Right cardiac atrium (tissue), 5 donors: ENCODE measurements around the gene PTPRG. TPM values are rescaled to one million over a fixed set of nuclear protein-coding genes. Genes with fewer than 3 reads are reported as not detected.
A peak's percentile ranks its signal among the peaks of the same experiment; 100 is the strongest.

Source experiments
- ATAC-seq, 2 donors: fragments of 200-7000 bp; cut with Tn5 transposase; one replicate each; pipeline versions ENCODE4 v1.8.0 to v1.9.1; 2020; ENCODE audit warnings: moderate library complexity in 2 of 2, mild to moderate bottlenecking in 1 of 2
- DNase-seq, 3 donors: peaks; one replicate each; pipeline ENCODE4 v3.0.0-alpha.2; 2020
- H3K27ac ChIP-seq: one replicate; pipeline ENCODE4 v1.5.1; 2013; ENCODE audit warnings: mild to moderate bottlenecking, low read length, control low read depth, moderate library complexity
- H3K27me3 ChIP-seq: one replicate; pipeline ENCODE4 v1.6.1; 2013; ENCODE audit not compliant: control insufficient read depth, insufficient read depth
- H3K4me1 ChIP-seq: one replicate; pipeline ENCODE4 v1.6.1; 2013; ENCODE audit warnings: low read length; ENCODE audit not compliant: control insufficient read depth, insufficient read depth
- H3K4me3 ChIP-seq: one replicate; pipeline ENCODE4 v1.5.1; 2013; ENCODE audit warnings: low read length, control low read depth
- H3K9me3 ChIP-seq: one replicate; pipeline ENCODE4 v1.6.1; 2013; ENCODE audit warnings: low read length; ENCODE audit not compliant: control insufficient read depth
- WGBS: extraction: QIAGEN DNeasy Blood & Tissue Kit; methylation state at CpG from one replicate; pipeline ENCODE4 v1.1.7; 2013; 5-methylcytosine and 5-hydroxymethylcytosine counted together
- intact Hi-C, 4 donors: fragments of 100-400 bp; cut with DNase I; formaldehyde crosslinking; loops; one replicate each; pipeline versions ENCODE4 v1.11.0 to v1.14.0; 2022 to 2023
- polyA plus RNA-seq: library from polyadenylated mRNA; stranded (reverse); fragments of 200-250 nt; gene quantifications from one replicate; pipeline ENCODE4 v1.2.3, GENCODE V29; 2013
- total RNA-seq, 4 donors: library from RNA; stranded (reverse); fragmentation: NEBNext Ultra II Directional; extraction: Animal tissue kit (Norgen Biotek cat#: 25700); gene quantifications; one replicate each; pipeline ENCODE4 v1.2.1, GENCODE V29; 2021
- donor health status: healthy with polysubstance abuse.
- donor health status: DM: no; HTN: yes; CAD: no.
- donor health status: DM: no; HTN: no; CAD: no.
- donor health status: DM: no; HTN: yes; CAD: no; lungs with severe emphysema.
- donor health status: DM: yes; HTN: yes; CAD: no.

Gene PTPRG
- total and polyA plus RNA-seq, 5 donors = 8.6 to 50.7 (median 32.3) TPM

DNA sequence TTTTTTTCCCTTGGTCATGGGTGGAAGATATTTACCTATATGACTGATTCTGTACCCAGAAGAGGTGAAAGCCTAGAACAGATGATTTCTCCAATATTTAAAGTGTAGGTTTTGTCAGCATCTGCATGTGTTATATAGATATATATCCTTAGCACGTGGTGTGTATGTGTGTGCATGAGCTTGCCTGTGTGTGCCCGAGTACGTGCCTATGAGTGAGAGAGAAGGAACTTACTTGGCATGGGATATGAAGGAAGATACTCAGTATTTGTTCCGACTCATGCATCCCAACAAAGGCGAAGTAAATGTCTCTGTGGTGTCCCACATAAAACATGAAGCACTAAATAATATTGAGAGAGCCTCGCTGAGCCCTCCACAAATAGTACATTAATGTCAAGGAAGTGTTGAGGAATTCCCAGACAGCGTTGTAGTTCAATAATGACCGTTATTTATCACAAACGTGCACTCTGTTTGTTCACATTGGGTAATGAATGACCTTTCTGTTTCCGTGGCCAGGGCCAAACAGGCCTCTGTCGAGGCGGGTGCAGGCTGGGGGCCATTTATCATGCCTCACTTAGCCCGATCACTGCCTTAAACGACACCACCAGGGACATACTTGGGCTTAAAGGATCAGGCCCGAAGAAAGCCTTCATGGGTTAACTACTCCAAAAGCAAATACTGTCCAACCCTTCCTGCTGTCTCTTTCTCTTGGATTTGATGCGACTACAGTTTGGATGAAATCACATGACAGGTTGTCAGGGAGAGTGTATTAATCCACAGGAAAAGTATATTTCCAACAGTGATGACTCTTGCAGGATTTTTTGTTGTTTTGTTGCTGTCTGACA lies 267.7 kb downstream of the PTPRG start:
- H3K27me3 ChIP-seq = no peaks in the 10 kb centered on the region
- no peak overlapping the region for H3K4me3 ChIP-seq
- no peak overlapping the region for H3K27ac ChIP-seq
- intact Hi-C loops = no loop called here
- 51% methylated on average over 16 of the region's 16 CpGs for WGBS
- no peaks in the 10 kb centered on the region for H3K9me3 ChIP-seq
- ATAC-seq (peak; percentile 45 to 74), DNase-seq (peak in 1 of 3 donors; percentile 45)
- peaks cover 4% of the 10 kb centered on the region for H3K4me1 ChIP-seq

GRCh38 chr3:61829722-61830350 lies 268.5 kb downstream of the PTPRG start:
- DNase-seq = no peak
- Histone ChIP-seq H3K27ac (no peak overlapping the region), H3K4me3 (no peak overlapping the region), H3K9me3 (no peaks in the 10 kb centered on the region), H3K4me1 (peaks cover 4% of the 10 kb centered on the region), H3K27me3 (no peaks in the 10 kb centered on the region)
- WGBS = 47% methylated on average over 5 of the region's 5 CpGs
- peak; percentile 19 to 40 for ATAC-seq
- intact Hi-C loops = no loop called here

DNA sequence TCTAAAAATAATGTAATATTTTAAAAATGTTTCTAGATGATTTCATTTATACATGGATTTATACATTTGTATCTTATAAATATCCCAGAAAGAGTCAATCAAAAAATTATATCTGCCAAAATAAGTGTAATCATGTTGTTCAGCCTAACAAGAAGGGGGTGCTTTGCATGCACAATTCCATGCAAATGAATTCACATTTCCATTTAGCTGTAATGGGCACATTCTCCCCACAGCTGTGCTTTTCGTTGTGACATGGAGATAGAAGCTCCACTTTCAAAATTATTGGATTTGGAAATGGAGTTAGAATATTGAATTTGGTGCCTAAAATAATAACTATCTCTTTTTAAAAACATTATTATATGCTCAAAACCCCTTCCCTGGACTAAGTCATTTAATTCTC lies 270.6 kb downstream of the PTPRG start:
- Histone ChIP-seq H3K9me3 (no peaks in the 10 kb centered on the region), H3K4me1 (peaks cover 6% of the 10 kb centered on the region), H3K27ac (no peak overlapping the region), H3K27me3 (no peaks in the 10 kb centered on the region), H3K4me3 (no peak overlapping the region)
- intact Hi-C loops = no loop called here
- ATAC-seq = no peak
- DNase-seq = no peak
- WGBS = 67% methylated on average over 1 of the region's 1 CpG

- Histone ChIP-seq H3K9me3 (no peaks in the 10 kb centered on the region), H3K27ac (no peak overlapping the region), H3K4me1 (peaks cover 6% of the 10 kb centered on the region), H3K4me3 (no peak overlapping the region), H3K27me3 (no peaks in the 10 kb centered on the region)
- 74% methylated on average over 6 of the region's 6 CpGs for WGBS
- intact Hi-C loops = no loop called here
- ATAC-seq (no peak), DNase-seq (no peak)
These were observed 271.2 kb downstream of the PTPRG start for GRCh38 chr3:61832375-61833229.

GRCh38 chr3:61839256-61839655 lies 277.9 kb downstream of the PTPRG start:
- Histone ChIP-seq H3K9me3 (no peaks in the 10 kb centered on the region), H3K27ac (no peak overlapping the region), H3K4me3 (no peak overlapping the region), H3K27me3 (no peaks in the 10 kb centered on the region), H3K4me1 (peaks cover 2% of the 10 kb centered on the region)
- ATAC-seq (no peak), DNase-seq (no peak)
- intact Hi-C loops = no loop called here
- 70% methylated on average over 2 of the region's 2 CpGs for WGBS

GRCh38 chr3:61841111-61841845 lies 279.9 kb downstream of the PTPRG start:
- Histone ChIP-seq H3K27ac (no peak overlapping the region), H3K9me3 (no peaks in the 10 kb centered on the region), H3K4me3 (no peak overlapping the region), H3K27me3 (no peaks in the 10 kb centered on the region), H3K4me1 (no peaks in the 10 kb centered on the region)
- WGBS = 81% methylated on average over 10 of the region's 10 CpGs
- intact Hi-C loops = loop anchor here in 2 of 4 donors (10.0 kb wide), 1 partner anchor 276 kb away; the partner anchor contains the start of gene PTPRG (in 2 of the 2)
- peak; percentile 62 to 67 for ATAC-seq
- no peak for DNase-seq

- 71% methylated on average over 2 of the region's 2 CpGs for WGBS
- no peaks in the 10 kb centered on the region for H3K9me3 ChIP-seq
- H3K27me3 ChIP-seq = no peaks in the 10 kb centered on the region
- peaks cover under 1% of the 10 kb centered on the region for H3K4me1 ChIP-seq
- ATAC-seq (no peak), DNase-seq (no peak)
- intact Hi-C loops = loop anchor here in 2 of 4 donors (10.0 kb wide), 1 partner anchor 277 kb away; the partner anchor contains the start of gene PTPRG (in 2 of the 2)
- H3K27ac ChIP-seq = no peak overlapping the region
- H3K4me3 ChIP-seq = no peak overlapping the region
These were observed 280.6 kb downstream of the PTPRG start for GRCh38 chr3:61841988-61842387.

DNA sequence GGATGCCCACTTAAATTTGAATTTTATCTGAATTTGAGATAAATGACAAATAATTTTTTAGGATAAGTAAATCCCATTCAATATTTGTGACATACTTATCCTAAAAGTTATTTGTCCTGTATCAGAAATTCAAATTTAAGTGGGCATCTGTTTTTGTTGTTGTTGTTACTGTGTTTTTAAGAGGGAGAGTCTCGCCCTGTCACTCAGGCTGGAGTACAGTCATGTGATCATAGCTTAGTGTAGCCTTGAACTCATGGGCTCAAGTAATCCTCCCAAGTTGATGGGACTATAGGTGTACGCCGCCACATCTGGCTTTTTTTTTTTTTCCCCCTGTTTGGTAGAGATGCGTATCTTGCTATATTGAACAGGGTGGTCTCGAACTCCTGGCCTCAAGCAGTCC lies 283.0 kb downstream of the PTPRG start:
- Histone ChIP-seq H3K4me1 (peaks cover 8% of the 10 kb centered on the region), H3K9me3 (no peaks in the 10 kb centered on the region), H3K27me3 (no peaks in the 10 kb centered on the region), H3K4me3 (no peak overlapping the region), H3K27ac (no peak overlapping the region)
- WGBS = 98% methylated on average over 5 of the region's 5 CpGs
- intact Hi-C loops = loop anchor here in 2 of 4 donors (10.0 kb wide), 1 partner anchor 280 kb away; the partner anchor contains the start of gene PTPRG (in 2 of the 2)
- ATAC-seq = no peak
- no peak for DNase-seq

DNA sequence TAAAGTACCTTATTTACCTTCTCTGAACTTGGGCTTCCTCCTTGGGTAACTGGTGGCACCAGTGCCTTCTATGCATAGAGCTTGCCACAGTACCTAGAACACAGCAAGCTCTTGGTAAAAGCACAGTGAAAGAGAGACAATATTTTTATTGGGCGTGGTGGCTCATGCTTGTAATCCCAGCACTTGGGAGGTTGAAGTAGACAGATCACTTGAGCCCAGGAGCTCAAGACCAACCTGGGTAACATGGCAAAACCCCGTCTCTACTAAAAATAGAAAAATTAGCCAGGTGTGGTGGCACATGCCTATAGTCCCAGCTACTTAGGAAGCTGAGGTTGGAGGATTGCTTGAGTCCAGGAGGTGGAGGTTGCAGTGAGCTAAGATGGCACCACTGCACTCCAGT lies 285.1 kb downstream of the PTPRG start:
- DNase-seq (no peak), ATAC-seq (no peak)
- Histone ChIP-seq H3K27ac (no peak overlapping the region), H3K4me3 (no peak overlapping the region), H3K4me1 (peaks cover 10% of the 10 kb centered on the region), H3K9me3 (no peaks in the 10 kb centered on the region), H3K27me3 (no peaks in the 10 kb centered on the region)
- 93% methylated on average over 2 of the region's 2 CpGs for whole genome bisulfite sequencing
- intact Hi-C loops = loop anchor here in 2 of 4 donors (10.0 kb wide), 1 partner anchor 282 kb away; the partner anchor contains the start of gene PTPRG (in 2 of the 2)
